ENCODE data around the gene ADAMTS8. TPM values are rescaled to one million over a fixed set of nuclear protein-coding genes. Genes with fewer than 3 reads are reported as not detected.

Gene ADAMTS8
- polyA plus RNA-seq, 1 of the 3 experiments (the other 2 are of a cell fraction) = not detected

GRCh38 chr11:130427581-130428315, 661 bp downstream of the ADAMTS8 start:
- H4K20me1 ChIP-seq (ENCODE audit: insufficient read depth) = no peaks in the 10 kb centered on the region
- no peak for TF ChIP-seq FOXJ3 (CRISPR knock-in tag; IDR thresholded peaks at IDR 0.05)
- TF ChIP-seq, protein P1, sequence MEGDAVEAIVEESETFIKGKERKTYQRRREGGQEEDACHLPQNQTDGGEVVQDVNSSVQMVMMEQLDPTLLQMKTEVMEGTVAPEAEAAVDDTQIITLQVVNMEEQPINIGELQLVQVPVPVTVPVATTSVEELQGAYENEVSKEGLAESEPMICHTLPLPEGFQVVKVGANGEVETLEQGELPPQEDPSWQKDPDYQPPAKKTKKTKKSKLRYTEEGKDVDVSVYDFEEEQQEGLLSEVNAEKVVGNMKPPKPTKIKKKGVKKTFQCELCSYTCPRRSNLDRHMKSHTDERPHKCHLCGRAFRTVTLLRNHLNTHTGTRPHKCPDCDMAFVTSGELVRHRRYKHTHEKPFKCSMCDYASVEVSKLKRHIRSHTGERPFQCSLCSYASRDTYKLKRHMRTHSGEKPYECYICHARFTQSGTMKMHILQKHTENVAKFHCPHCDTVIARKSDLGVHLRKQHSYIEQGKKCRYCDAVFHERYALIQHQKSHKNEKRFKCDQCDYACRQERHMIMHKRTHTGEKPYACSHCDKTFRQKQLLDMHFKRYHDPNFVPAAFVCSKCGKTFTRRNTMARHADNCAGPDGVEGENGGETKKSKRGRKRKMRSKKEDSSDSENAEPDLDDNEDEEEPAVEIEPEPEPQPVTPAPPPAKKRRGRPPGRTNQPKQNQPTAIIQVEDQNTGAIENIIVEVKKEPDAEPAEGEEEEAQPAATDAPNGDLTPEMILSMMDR (IDR thresholded peaks at IDR 0.05) = peak; percentile 31
- peak overlapping the region; percentile 81 for H3K4me2 ChIP-seq
- H3K9ac ChIP-seq = no peak overlapping the region
- CTCF ChIA-PET = interaction anchor here (1.4 to 25.8 kb wide), 4 partner anchors 10 to 442 kb away, joined by 3 to 747 read pairs (median 9); no protein-coding TSS in a partner anchor
- H2AFZ ChIP-seq (ENCODE audit: low read depth) = 0 out of 2 replicates have a peak overlapping the region, but pooled peaks have one; percentile 29
- no peaks in the 10 kb centered on the region for H3K36me3 ChIP-seq (replicated peaks in 1 of 2; ENCODE audit: control insufficient read depth in 1 of 2, insufficient read depth in 2 of 2, low read length in 1 of 2)
- H3K4me3 ChIP-seq (ENCODE audit: low read depth in 2 of 2, low read length in 1 of 2) = peak overlapping the region; percentile 17 to 32; a peak in 1 of 4 replicates
- peak; percentile 56 for DNase-seq
- peaks cover 73% of the 10 kb centered on the region for H3K27me3 ChIP-seq (ENCODE audit: insufficient read depth)
- H3K79me2 ChIP-seq (ENCODE audit: insufficient read depth) = no peaks in the 10 kb centered on the region
- H3K4me1 ChIP-seq (ENCODE audit: control insufficient read depth in 1 of 2, insufficient read depth in 2 of 2, low read depth in 1 of 2, low read length in 1 of 2) = no peaks in the 10 kb centered on the region; a peak in 1 of 4 replicates
- H3K9me2 ChIP-seq = no peaks in the 10 kb centered on the region
- no peak overlapping the region for H3K27ac ChIP-seq (ENCODE audit: low read depth in 2 of 2, low read length in 1 of 2)
- peaks cover 3% of the 10 kb centered on the region for H3F3A ChIP-seq (replicated peaks; ENCODE audit: insufficient read depth)
- POLR2A ChIA-PET = no interaction called here
- WGBS (ENCODE audit: low lambda C conversion rate) = 1% methylated on average over 30 of the region's 84 CpGs
- no peaks in the 10 kb centered on the region for H3K9me3 ChIP-seq

DNA sequence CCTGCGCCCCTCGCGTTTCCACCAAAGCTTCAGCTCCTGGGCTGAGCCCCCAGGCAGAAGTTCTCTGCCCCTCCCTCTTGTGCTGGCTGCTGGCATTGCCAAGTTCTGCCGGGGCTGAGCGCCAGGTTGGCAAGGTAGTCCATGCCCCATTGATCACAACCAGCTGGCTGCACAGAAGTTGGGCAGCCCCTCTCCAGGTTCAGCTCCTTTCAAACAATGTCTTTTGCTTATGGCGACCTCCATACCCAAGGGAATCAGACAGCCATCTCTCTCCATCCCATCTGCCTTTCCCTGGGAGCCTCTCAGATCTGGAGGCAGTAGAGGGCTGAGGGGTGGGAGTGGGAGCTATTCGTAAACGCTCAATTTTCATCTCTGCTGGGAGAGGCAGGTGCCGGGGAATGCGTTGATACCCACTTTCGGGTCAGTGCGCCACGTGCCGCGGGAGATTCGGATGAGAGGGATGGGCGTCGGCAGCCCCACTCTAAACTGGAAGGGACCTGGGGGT, 1.5 kb downstream of the ADAMTS8 start:
- 0 out of 2 replicates have a peak overlapping the region, but pooled peaks have one; percentile 81 for H3K4me2 ChIP-seq
- POLR2A ChIA-PET = no interaction called here
- no peak for TF ChIP-seq CHD2 (IDR thresholded peaks at IDR 0.05; ENCODE audit: low read length, partially characterized antibody)
- TF ChIP-seq, protein P2, sequence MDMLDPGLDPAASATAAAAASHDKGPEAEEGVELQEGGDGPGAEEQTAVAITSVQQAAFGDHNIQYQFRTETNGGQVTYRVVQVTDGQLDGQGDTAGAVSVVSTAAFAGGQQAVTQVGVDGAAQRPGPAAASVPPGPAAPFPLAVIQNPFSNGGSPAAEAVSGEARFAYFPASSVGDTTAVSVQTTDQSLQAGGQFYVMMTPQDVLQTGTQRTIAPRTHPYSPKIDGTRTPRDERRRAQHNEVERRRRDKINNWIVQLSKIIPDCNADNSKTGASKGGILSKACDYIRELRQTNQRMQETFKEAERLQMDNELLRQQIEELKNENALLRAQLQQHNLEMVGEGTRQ (IDR thresholded peaks at IDR 0.05; ENCODE audit: borderline replicate concordance, low read depth, low read length) = no peak
- TF ChIP-seq TEAD4 (IDR thresholded peaks at IDR 0.05; ENCODE audit: borderline replicate concordance, insufficient read depth) = no peak
- TF ChIP-seq, protein P3, sequence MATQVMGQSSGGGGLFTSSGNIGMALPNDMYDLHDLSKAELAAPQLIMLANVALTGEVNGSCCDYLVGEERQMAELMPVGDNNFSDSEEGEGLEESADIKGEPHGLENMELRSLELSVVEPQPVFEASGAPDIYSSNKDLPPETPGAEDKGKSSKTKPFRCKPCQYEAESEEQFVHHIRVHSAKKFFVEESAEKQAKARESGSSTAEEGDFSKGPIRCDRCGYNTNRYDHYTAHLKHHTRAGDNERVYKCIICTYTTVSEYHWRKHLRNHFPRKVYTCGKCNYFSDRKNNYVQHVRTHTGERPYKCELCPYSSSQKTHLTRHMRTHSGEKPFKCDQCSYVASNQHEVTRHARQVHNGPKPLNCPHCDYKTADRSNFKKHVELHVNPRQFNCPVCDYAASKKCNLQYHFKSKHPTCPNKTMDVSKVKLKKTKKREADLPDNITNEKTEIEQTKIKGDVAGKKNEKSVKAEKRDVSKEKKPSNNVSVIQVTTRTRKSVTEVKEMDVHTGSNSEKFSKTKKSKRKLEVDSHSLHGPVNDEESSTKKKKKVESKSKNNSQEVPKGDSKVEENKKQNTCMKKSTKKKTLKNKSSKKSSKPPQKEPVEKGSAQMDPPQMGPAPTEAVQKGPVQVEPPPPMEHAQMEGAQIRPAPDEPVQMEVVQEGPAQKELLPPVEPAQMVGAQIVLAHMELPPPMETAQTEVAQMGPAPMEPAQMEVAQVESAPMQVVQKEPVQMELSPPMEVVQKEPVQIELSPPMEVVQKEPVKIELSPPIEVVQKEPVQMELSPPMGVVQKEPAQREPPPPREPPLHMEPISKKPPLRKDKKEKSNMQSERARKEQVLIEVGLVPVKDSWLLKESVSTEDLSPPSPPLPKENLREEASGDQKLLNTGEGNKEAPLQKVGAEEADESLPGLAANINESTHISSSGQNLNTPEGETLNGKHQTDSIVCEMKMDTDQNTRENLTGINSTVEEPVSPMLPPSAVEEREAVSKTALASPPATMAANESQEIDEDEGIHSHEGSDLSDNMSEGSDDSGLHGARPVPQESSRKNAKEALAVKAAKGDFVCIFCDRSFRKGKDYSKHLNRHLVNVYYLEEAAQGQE (IDR thresholded peaks at IDR 0.05; ENCODE audit: low read depth, low read length) = no peak
- TF ChIP-seq JUND (IDR thresholded peaks at IDR 0.05) = no peak
- no peak for TF ChIP-seq ELF1 (IDR thresholded peaks at IDR 0.05)
- no peak for TF ChIP-seq RCOR1 (IDR thresholded peaks at IDR 0.05; ENCODE audit: low read length)
- no peak for TF ChIP-seq FOXM1 (IDR thresholded peaks at IDR 0.05; ENCODE audit: low read depth)
- TF ChIP-seq TAF1 (IDR thresholded peaks at IDR 0.05; ENCODE audit: borderline replicate concordance, low read depth, low read length) = no peak
- TF ChIP-seq YY1 (IDR thresholded peaks at IDR 0.05; ENCODE audit: low read depth) = no peak
- no peak for TF ChIP-seq FOXJ3 (CRISPR knock-in tag; IDR thresholded peaks at IDR 0.05)
- TF ChIP-seq, protein P1 (IDR thresholded peaks at IDR 0.05) = no peak
- TF ChIP-seq, protein P4, sequence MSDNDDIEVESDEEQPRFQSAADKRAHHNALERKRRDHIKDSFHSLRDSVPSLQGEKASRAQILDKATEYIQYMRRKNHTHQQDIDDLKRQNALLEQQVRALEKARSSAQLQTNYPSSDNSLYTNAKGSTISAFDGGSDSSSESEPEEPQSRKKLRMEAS (IDR thresholded peaks at IDR 0.05; ENCODE audit: low read depth) = no peak
- no peak for TF ChIP-seq EP300 (IDR thresholded peaks at IDR 0.05; ENCODE audit: borderline replicate concordance in 1 of 2, low read depth in 1 of 2, low read length in 1 of 2)
- TF ChIP-seq POLR2AphosphoS5 (IDR thresholded peaks at IDR 0.05; ENCODE audit: low read depth, low read length) = no peak
- TF ChIP-seq FOSL2 (IDR thresholded peaks at IDR 0.05; ENCODE audit: borderline replicate concordance, low read depth) = no peak

More for the DNA sequence above, 1.5 kb downstream of the ADAMTS8 start:
- no peak overlapping the region for H2AFZ ChIP-seq (ENCODE audit: low read depth)
- no peaks in the 10 kb centered on the region; a peak in 1 of 4 replicates for H3K4me1 ChIP-seq (ENCODE audit: control insufficient read depth in 1 of 2, insufficient read depth in 2 of 2, low read depth in 1 of 2, low read length in 1 of 2)
- no peak for DNase-seq
- CTCF ChIA-PET = interaction anchor here (1.4 to 25.8 kb wide), 4 partner anchors 8 to 467 kb away, joined by 9 to 747 read pairs (median 14); no protein-coding TSS in a partner anchor
- no peak overlapping the region for H3K9ac ChIP-seq
- WGBS (ENCODE audit: low lambda C conversion rate) = 4% methylated on average over 14 of the region's 18 CpGs
- no peaks in the 10 kb centered on the region for H3K9me3 ChIP-seq
- H3K79me2 ChIP-seq (ENCODE audit: insufficient read depth) = no peaks in the 10 kb centered on the region
- peaks cover 3% of the 10 kb centered on the region for H3F3A ChIP-seq (replicated peaks; ENCODE audit: insufficient read depth)
- H3K27me3 ChIP-seq (ENCODE audit: insufficient read depth) = peaks cover 73% of the 10 kb centered on the region
- H3K36me3 ChIP-seq (replicated peaks in 1 of 2; ENCODE audit: control insufficient read depth in 1 of 2, insufficient read depth in 2 of 2, low read length in 1 of 2) = no peaks in the 10 kb centered on the region
- H3K9me2 ChIP-seq = no peaks in the 10 kb centered on the region
- H3K4me3 ChIP-seq (ENCODE audit: low read depth in 2 of 2, low read length in 1 of 2) = no peak overlapping the region
- H4K20me1 ChIP-seq (ENCODE audit: insufficient read depth) = no peaks in the 10 kb centered on the region
- H3K27ac ChIP-seq (ENCODE audit: low read depth in 2 of 2, low read length in 1 of 2) = no peak overlapping the region
